Gastroesophageal sphincter (tissue), 4 donors: ENCODE measurements around the gene C2orf92. TPM values are rescaled to one million over a fixed set of nuclear protein-coding genes. Genes with fewer than 3 reads are reported as not detected.

Experiments
- ATAC-seq: fragments of 150-250 bp; one replicate; pipeline ENCODE4 v1.9.1; 2016; ENCODE audit warnings: mild to moderate bottlenecking, moderate library complexity
- H3K27ac ChIP-seq, 4 donors: fragments of 200-600 bp; sonication (generic) in 3 of 4; 1 replicate in 3 of 4; 2 replicates in 1 of 4; pipeline ENCODE4 v1.5.1; 2016 to 2019
- H3K27me3 ChIP-seq: fragments of 200-600 bp; sonication (generic); one replicate; pipeline ENCODE4 v1.5.1; 2019
- H3K36me3 ChIP-seq, 2 donors: fragments of 200-600 bp; sonication (generic); one replicate each; pipeline ENCODE4 v1.5.1; 2019; ENCODE audit warnings: control low read depth in 1 of 2
- H3K4me1 ChIP-seq, 3 donors: fragments of 200-600 bp; sonication (generic); 1 replicate in 2 of 3; 2 replicates in 1 of 3; pipeline ENCODE4 v1.5.1; 2016 to 2019; ENCODE audit warnings: control low read depth in 2 of 3
- H3K4me3 ChIP-seq, 2 donors: fragments of 200-600 bp; sonication (generic); one replicate each; pipeline ENCODE4 v1.5.1; 2019; ENCODE audit warnings: mild to moderate bottlenecking in 1 of 2, moderate library complexity in 1 of 2
- H3K9me3 ChIP-seq, 3 donors: fragments of 200-600 bp; sonication (generic); one replicate each; pipeline ENCODE4 v1.5.1; 2017 to 2019; ENCODE audit warnings: control low read depth in 2 of 3
- CTCF ChIP-seq, 4 experiments: fragments of 200-600 bp in 2 of 4; fragments of 450-650 bp in 2 of 4; sonication (generic) in 1 of 4; IDR thresholded peaks; one replicate each; pipeline ENCODE4 v1.5.1; 2017 to 2019; ENCODE audit warnings: antibody characterized with exemption in 4 of 4, mild to moderate bottlenecking in 2 of 4, moderate library complexity in 2 of 4
- EP300 ChIP-seq: sonication (generic); formaldehyde crosslinking; IDR thresholded peaks from one replicate; pipeline ENCODE4 v1.6.1; 2017; ENCODE audit warnings: antibody characterized with exemption, mild to moderate bottlenecking
- POLR2A ChIP-seq, 2 donors: fragments of 450-650 bp; IDR thresholded peaks; one replicate each; pipeline ENCODE4 v1.6.1; 2017; ENCODE audit warnings: antibody characterized with exemption in 2 of 2, mild to moderate bottlenecking in 2 of 2, moderate library complexity in 1 of 2
- POLR2AphosphoS5 ChIP-seq: sonication (generic); formaldehyde crosslinking; IDR thresholded peaks from one replicate; pipeline ENCODE4 v1.6.1; 2017; ENCODE audit warnings: antibody characterized with exemption
- WGBS, 2 donors: methylation state at CpG; one replicate each; pipeline ENCODE4 v1.1.5; 2018; ENCODE audit warnings: low coverage in 1 of 2; 5-methylcytosine and 5-hydroxymethylcytosine counted together
- total RNA-seq, 4 donors: library from RNA; depleted of rRNA; stranded (reverse); fragments of >200 nt; gene quantifications; one replicate each; pipeline ENCODE4 v1.1.0, GENCODE V29; 2016

The C2orf92 gene
- total RNA-seq, 4 donors from 2014 or later, result 1.5 to 6.7 (median 2.5) TPM

- Histone ChIP-seq H3K27ac (no peak overlapping the region), H3K27me3 (no peaks in the 10 kb centered on the region), H3K4me1 (peaks cover 0 to 33% (median 22%) of the 10 kb centered on the region in 3 donors), H3K36me3 (peaks cover 0 to 74% of the 10 kb centered on the region in 2 donors), H3K9me3 (peaks cover 0 to 13% (median 0%) of the 10 kb centered on the region in 3 donors), H3K4me3 (no peak overlapping the region)
- TF ChIP-seq POLR2A (IDR thresholded peaks at IDR 0.05) (no peak), POLR2AphosphoS5 (no peak), EP300 (no peak), CTCF (IDR thresholded peaks at IDR 0.05) (no peak)
- no peak for ATAC-seq
- 89 to 100% methylated on average over 9 to 20 of the region's 37 CpGs for WGBS, 2 donors
These were observed 11.4 kb upstream of the C2orf92 start for GRCh38 chr2:97657986-97658690.

GRCh38 chr2:97658691-97659157 lies 10.8 kb upstream of the C2orf92 start:
- Histone ChIP-seq H3K4me1 (peaks cover 0 to 34% (median 22%) of the 10 kb centered on the region in 3 donors), H3K36me3 (peaks cover 0 to 70% of the 10 kb centered on the region in 2 donors), H3K27ac (no peak overlapping the region), H3K9me3 (peaks cover 0 to 9% (median 0%) of the 10 kb centered on the region in 3 donors), H3K4me3 (no peak overlapping the region), H3K27me3 (no peaks in the 10 kb centered on the region)
- no peak for ATAC-seq
- WGBS, 2 donors, result 80 to 95% methylated on average over 1 to 7 of the region's 13 CpGs
- TF ChIP-seq CTCF (IDR thresholded peaks at IDR 0.05) (no peak), EP300 (no peak), POLR2AphosphoS5 (no peak), POLR2A (IDR thresholded peaks at IDR 0.05) (no peak)

- Histone ChIP-seq H3K27me3 (no peaks in the 10 kb centered on the region), H3K36me3 (peaks cover 0 to 62% of the 10 kb centered on the region in 2 donors), H3K4me1 (peaks cover 0 to 34% (median 22%) of the 10 kb centered on the region in 3 donors), H3K9me3 (peaks cover 0 to 2% (median 0%) of the 10 kb centered on the region in 3 donors), H3K4me3 (no peak overlapping the region), H3K27ac (no peak overlapping the region)
- WGBS, 2 donors, result 89 to 100% methylated on average over 1 to 23 of the region's 29 CpGs
- TF ChIP-seq CTCF (IDR thresholded peaks at IDR 0.05) (no peak), EP300 (no peak), POLR2A (IDR thresholded peaks at IDR 0.05) (no peak), POLR2AphosphoS5 (no peak)
- ATAC-seq, result no peak
These were observed 10.1 kb upstream of the C2orf92 start for GRCh38 chr2:97659256-97660043.

- Histone ChIP-seq H3K9me3 (no peaks in the 10 kb centered on the region), H3K4me3 (no peak overlapping the region), H3K4me1 (peaks cover 0 to 40% (median 26%) of the 10 kb centered on the region in 3 donors), H3K27me3 (no peaks in the 10 kb centered on the region), H3K36me3 (peaks cover 0 to 55% of the 10 kb centered on the region in 2 donors), H3K27ac (no peak overlapping the region)
- WGBS, 2 donors, result 97% methylated on average over 5 of the region's 20 CpGs; no CpG with 5 or more reads in 1 of the 2 donors
- no peak for ATAC-seq
- TF ChIP-seq POLR2A (IDR thresholded peaks at IDR 0.05) (no peak), CTCF (IDR thresholded peaks at IDR 0.05) (no peak), EP300 (no peak), POLR2AphosphoS5 (no peak)
These were observed 9.3 kb upstream of the C2orf92 start for GRCh38 chr2:97660044-97660774.
